Ishikawa (cell line): ENCODE data around the gene GAS2L1.

Source experiments
- CEBPB ChIP-seq: IDR thresholded peaks from 2 replicates; pipeline ENCODE4 v1.6.1; 2012
- EP300 ChIP-seq: IDR thresholded peaks from 2 replicates; pipeline ENCODE4 v1.6.1; 2012; ENCODE audit warnings: borderline replicate concordance
- FOXM1 ChIP-seq: IDR thresholded peaks from 2 replicates; pipeline ENCODE4 v1.6.1; 2012; ENCODE audit warnings: low read depth, borderline replicate concordance
- MAX ChIP-seq: IDR thresholded peaks from 2 replicates; pipeline ENCODE4 v1.6.1; 2012
- REST ChIP-seq: IDR thresholded peaks from 2 replicates; pipeline ENCODE4 v1.6.1; 2012; ENCODE audit warnings: low read depth, mild to moderate bottlenecking
- TEAD4 ChIP-seq: IDR thresholded peaks from 2 replicates; pipeline ENCODE4 v1.6.1; 2012
- YY1 ChIP-seq: IDR thresholded peaks from 2 replicates; pipeline ENCODE4 v1.6.1; 2012; ENCODE audit warnings: low read depth

- TF ChIP-seq CEBPB (no peak), REST (no peak), TEAD4 (no peak), FOXM1 (no peak), MAX (no peak), YY1 (no peak), EP300 (no peak)
Observed at GRCh38 chr22:29330753-29331152, 24.3 kb downstream of the GAS2L1 start.
